ENCODE measurements around the gene UBA5. TPM values are rescaled to one million over a fixed set of nuclear protein-coding genes. Genes with fewer than 3 reads are reported as not detected.

UBA5 gene
- total and polyA plus RNA-seq, 2 of the 13 experiments (the other 11 are each of a cell fraction or from before 2014, with no cell fraction given), result 30.2 to 46.8 TPM

DNA sequence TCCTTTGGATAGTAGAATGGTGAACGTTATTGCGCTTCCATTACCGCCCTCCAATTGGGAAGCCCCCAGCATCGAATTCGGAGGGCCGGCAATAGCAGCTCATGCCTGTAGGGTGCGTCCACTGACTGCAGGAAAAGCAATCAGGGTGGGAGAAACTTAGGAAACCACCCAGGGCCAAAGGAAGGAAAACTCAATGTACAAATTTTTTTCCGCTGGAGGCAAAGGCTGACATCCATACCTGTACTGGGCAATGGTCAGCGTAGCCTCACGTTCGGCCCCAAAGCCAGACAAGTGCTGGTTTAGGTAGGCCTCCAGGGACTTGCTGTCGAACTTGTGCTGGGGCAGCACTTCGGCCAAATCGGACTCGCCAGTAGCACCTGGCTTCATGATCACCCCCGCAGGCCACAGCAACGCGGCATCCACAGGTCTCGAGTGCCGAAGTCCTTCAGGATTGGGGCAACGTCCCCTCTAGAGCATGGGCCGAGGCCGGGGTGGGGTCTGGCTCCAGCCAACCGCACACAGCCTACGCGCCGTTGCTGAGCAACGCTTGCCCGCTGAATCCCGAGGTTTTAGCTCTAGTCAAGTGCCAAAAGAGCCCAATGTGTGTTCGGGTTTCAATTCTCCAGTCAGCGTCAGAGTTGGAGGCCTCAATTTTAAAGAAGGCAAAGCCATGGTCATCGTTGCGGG lies 621 bp upstream of the UBA5 start, which contains the start of gene ACAD11 (continued):
- TF ChIP-seq ZFP37 (CRISPR knock-in tag; IDR thresholded peaks at IDR 0.05; ENCODE audit: borderline replicate concordance) (peak; percentile 62; the same call in 1 of the 2 replicates), ZNF775 (CRISPR knock-in tag; IDR thresholded peaks at IDR 0.05; ENCODE audit: borderline replicate concordance) (no peak), NBN (conservative IDR thresholded peaks at IDR 0.05) (no peak), ATF7-NPFF (CRISPR knock-in tag; IDR thresholded peaks at IDR 0.05; ENCODE audit: low read depth) (no peak; the same call in 1 of the 2 replicates), ZNF709 (CRISPR knock-in tag; IDR thresholded peaks at IDR 0.05) (no peak), REL (CRISPR knock-in tag; conservative IDR thresholded peaks at IDR 0.05) (no peak; the same call in 1 of the 2 replicates), ATM (IDR thresholded peaks at IDR 0.05; ENCODE audit: borderline replicate concordance) (no peak), JARID2 (CRISPR knock-in tag; IDR thresholded peaks at IDR 0.05; ENCODE audit: insufficient replicate concordance) (peak; percentile 71), ZNF101 (CRISPR knock-in tag; IDR thresholded peaks at IDR 0.05; ENCODE audit: borderline replicate concordance, low read depth) (no peak), THAP8 (CRISPR knock-in tag; IDR thresholded peaks at IDR 0.05; ENCODE audit: borderline replicate concordance) (no peak), ZZZ3 (CRISPR knock-in tag; IDR thresholded peaks at IDR 0.05; ENCODE audit: borderline replicate concordance) (no peak), POLR2AphosphoS2 (IDR thresholded peaks at IDR 0.05; ENCODE audit: low read depth, low read length) (no peak), PAF1 (CRISPR knock-in tag; IDR thresholded peaks at IDR 0.05) (no peak)
- TF ChIP-seq, protein P1, sequence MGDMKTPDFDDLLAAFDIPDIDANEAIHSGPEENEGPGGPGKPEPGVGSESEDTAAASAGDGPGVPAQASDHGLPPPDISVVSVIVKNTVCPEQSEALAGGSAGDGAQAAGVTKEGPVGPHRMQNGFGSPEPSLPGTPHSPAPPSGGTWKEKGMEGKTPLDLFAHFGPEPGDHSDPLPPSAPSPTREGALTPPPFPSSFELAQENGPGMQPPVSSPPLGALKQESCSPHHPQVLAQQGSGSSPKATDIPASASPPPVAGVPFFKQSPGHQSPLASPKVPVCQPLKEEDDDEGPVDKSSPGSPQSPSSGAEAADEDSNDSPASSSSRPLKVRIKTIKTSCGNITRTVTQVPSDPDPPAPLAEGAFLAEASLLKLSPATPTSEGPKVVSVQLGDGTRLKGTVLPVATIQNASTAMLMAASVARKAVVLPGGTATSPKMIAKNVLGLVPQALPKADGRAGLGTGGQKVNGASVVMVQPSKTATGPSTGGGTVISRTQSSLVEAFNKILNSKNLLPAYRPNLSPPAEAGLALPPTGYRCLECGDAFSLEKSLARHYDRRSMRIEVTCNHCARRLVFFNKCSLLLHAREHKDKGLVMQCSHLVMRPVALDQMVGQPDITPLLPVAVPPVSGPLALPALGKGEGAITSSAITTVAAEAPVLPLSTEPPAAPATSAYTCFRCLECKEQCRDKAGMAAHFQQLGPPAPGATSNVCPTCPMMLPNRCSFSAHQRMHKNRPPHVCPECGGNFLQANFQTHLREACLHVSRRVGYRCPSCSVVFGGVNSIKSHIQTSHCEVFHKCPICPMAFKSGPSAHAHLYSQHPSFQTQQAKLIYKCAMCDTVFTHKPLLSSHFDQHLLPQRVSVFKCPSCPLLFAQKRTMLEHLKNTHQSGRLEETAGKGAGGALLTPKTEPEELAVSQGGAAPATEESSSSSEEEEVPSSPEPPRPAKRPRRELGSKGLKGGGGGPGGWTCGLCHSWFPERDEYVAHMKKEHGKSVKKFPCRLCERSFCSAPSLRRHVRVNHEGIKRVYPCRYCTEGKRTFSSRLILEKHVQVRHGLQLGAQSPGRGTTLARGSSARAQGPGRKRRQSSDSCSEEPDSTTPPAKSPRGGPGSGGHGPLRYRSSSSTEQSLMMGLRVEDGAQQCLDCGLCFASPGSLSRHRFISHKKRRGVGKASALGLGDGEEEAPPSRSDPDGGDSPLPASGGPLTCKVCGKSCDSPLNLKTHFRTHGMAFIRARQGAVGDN (CRISPR knock-in tag; IDR thresholded peaks at IDR 0.05), result peak; percentile 70
- TF ChIP-seq, protein P2, sequence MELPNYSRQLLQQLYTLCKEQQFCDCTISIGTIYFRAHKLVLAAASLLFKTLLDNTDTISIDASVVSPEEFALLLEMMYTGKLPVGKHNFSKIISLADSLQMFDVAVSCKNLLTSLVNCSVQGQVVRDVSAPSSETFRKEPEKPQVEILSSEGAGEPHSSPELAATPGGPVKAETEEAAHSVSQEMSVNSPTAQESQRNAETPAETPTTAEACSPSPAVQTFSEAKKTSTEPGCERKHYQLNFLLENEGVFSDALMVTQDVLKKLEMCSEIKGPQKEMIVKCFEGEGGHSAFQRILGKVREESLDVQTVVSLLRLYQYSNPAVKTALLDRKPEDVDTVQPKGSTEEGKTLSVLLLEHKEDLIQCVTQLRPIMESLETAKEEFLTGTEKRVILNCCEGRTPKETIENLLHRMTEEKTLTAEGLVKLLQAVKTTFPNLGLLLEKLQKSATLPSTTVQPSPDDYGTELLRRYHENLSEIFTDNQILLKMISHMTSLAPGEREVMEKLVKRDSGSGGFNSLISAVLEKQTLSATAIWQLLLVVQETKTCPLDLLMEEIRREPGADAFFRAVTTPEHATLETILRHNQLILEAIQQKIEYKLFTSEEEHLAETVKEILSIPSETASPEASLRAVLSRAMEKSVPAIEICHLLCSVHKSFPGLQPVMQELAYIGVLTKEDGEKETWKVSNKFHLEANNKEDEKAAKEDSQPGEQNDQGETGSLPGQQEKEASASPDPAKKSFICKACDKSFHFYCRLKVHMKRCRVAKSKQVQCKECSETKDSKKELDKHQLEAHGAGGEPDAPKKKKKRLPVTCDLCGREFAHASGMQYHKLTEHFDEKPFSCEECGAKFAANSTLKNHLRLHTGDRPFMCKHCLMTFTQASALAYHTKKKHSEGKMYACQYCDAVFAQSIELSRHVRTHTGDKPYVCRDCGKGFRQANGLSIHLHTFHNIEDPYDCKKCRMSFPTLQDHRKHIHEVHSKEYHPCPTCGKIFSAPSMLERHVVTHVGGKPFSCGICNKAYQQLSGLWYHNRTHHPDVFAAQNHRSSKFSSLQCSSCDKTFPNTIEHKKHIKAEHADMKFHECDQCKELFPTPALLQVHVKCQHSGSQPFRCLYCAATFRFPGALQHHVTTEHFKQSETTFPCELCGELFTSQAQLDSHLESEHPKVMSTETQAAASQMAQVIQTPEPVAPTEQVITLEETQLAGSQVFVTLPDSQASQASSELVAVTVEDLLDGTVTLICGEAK (IDR thresholded peaks at IDR 0.05), result no peak
- TF ChIP-seq, protein P2 (CRISPR knock-in tag; IDR thresholded peaks at IDR 0.05), result no peak

Data from HepG2 (cell line).